Keratinocyte (primary cell): ENCODE results near the gene UNC79. TPM values are rescaled to one million over a fixed set of nuclear protein-coding genes. Genes with fewer than 3 reads are reported as not detected.

Source experiments
- DNase-seq: peaks from one replicate; pipeline ENCODE4 v3.0.0-alpha.2; 2011; ENCODE audit warnings: low read depth, missing footprints, low spot score
- FAIRE-seq: peaks from 2 replicates; lab custom pipeline; 2011; peaks lifted over from hg19 to GRCh38; lab: Jason Lieb, UNC
- H2AFZ ChIP-seq: 2 replicates; pipeline ENCODE4 v1.6.0; 2012; ENCODE audit warnings: low read length, control low read depth, inconsistent platforms; ENCODE audit not compliant: control insufficient read depth
- H3K27ac ChIP-seq: 2 replicates; pipeline ENCODE4 v1.5.1; 2011; ENCODE audit warnings: low read length; ENCODE audit not compliant: control insufficient read depth, insufficient read depth
- H3K27me3 ChIP-seq: 3 replicates; pipeline ENCODE4 v1.6.0; 2011; ENCODE audit warnings: low read length; ENCODE audit not compliant: control insufficient read depth, insufficient read depth; ENCODE audit errors: extremely low read depth
- H3K36me3 ChIP-seq, 2 experiments: 2 replicates in 1 of 2; 3 replicates in 1 of 2; pipeline ENCODE4 v1.5.1; 2011; ENCODE audit warnings: low read length in 2 of 2, mild to moderate bottlenecking in 1 of 2; ENCODE audit not compliant: control insufficient read depth in 2 of 2, insufficient read depth in 2 of 2; ENCODE audit errors: extremely low read depth in 1 of 2
- H3K4me1 ChIP-seq: 3 replicates; pipeline ENCODE4 v1.5.1; 2011; ENCODE audit warnings: low read length; ENCODE audit not compliant: control insufficient read depth, insufficient read depth; ENCODE audit errors: extremely low read depth
- H3K4me2 ChIP-seq: 3 replicates; pipeline ENCODE4 v1.6.0; 2011; ENCODE audit warnings: low read depth, low read length; ENCODE audit not compliant: control insufficient read depth, insufficient read depth; ENCODE audit errors: extremely low read depth
- H3K4me3 ChIP-seq, 3 experiments: fragments of 200-600 bp in 1 of 3; sonication (generic) in 1 of 3; 2 replicates in 2 of 3; 3 replicates in 1 of 3; pipeline ENCODE4 v1.5.1; 2011 to 2016; ENCODE audit warnings: low read length in 3 of 3, mild to moderate bottlenecking in 3 of 3, control low read depth in 2 of 3, inconsistent platforms in 1 of 3, low read depth in 1 of 3, mixed read lengths in 1 of 3, mixed run types in 1 of 3, moderate library complexity in 1 of 3; ENCODE audit not compliant: control insufficient read depth in 2 of 3, insufficient read depth in 2 of 3; ENCODE audit errors: extremely low read depth in 1 of 3
- H3K79me2 ChIP-seq: 2 replicates; pipeline ENCODE4 v1.6.0; 2012; ENCODE audit warnings: low read length; ENCODE audit not compliant: control insufficient read depth, insufficient read depth
- H3K9ac ChIP-seq: 3 replicates; pipeline ENCODE4 v1.6.0; 2011; ENCODE audit warnings: low read length; ENCODE audit not compliant: control insufficient read depth, insufficient read depth; ENCODE audit errors: extremely low read depth
- H3K9me1 ChIP-seq: 3 replicates; pipeline ENCODE4 v1.6.0; 2011; ENCODE audit warnings: low read length; ENCODE audit not compliant: control insufficient read depth, insufficient read depth; ENCODE audit errors: extremely low read depth
- H3K9me3 ChIP-seq: 2 replicates; pipeline ENCODE4 v1.5.1; 2012; ENCODE audit warnings: low read depth, low read length; ENCODE audit not compliant: control insufficient read depth
- H4K20me1 ChIP-seq: 3 replicates; pipeline ENCODE4 v1.6.0; 2011; ENCODE audit warnings: low read length; ENCODE audit not compliant: control insufficient read depth, insufficient read depth; ENCODE audit errors: extremely low read depth
- EZH2 ChIP-seq: IDR thresholded peaks from one replicate; pipeline ENCODE4 v1.6.1; 2012; ENCODE audit warnings: inconsistent platforms, mild to moderate bottlenecking, low read length, moderate library complexity
- dilution Hi-C: fragments of 300-500 bp; cut with MboI; formaldehyde crosslinking; loops from one replicate; pipeline ENCODE4 v1.7.0; 2020; ENCODE audit warnings: low sequenced_read_pairs; ENCODE audit not compliant: extremely low pct_ligation_motif_present
- polyA plus RNA-seq, 5 experiments: library from polyadenylated mRNA; depleted of rRNA in 3 of 5; stranded (reverse) in 3 of 5; stranded (forward) in 1 of 5; unstranded in 1 of 5; fragments of >200 nt; gene quantifications; 1 replicate in 1 of 5; 2 replicates in 3 of 5; 3 replicates in 1 of 5; pipeline versions ENCODE4 v1.2.1 to v1.2.3, GENCODE V29; 2011 to 2012; ENCODE audit warnings: missing spikeins in 2 of 5, low read depth in 1 of 5, low replicate concordance in 1 of 5
- TF ChIP-seq, protein P1 (sequence below), 3 experiments: IDR thresholded peaks in 1 of 3; conservative IDR thresholded peaks in 1 of 3; optimal IDR thresholded peaks in 1 of 3; 2 replicates in 2 of 3; 3 replicates in 1 of 3; pipeline versions ENCODE3 to v1.5.1; 2011; ENCODE audit warnings: low read length in 3 of 3, mild to moderate bottlenecking in 3 of 3, moderate library complexity in 2 of 3, control low read depth in 1 of 3, inconsistent platforms in 1 of 3; ENCODE audit not compliant: insufficient read depth in 2 of 3; ENCODE audit errors: extremely low read depth in 1 of 3

The UNC79 gene
- polyA plus RNA-seq, 1 donor (not counting 4 experiments of a cell fraction or from before 2014, with no cell fraction given), result 0.01 TPM

DNA sequence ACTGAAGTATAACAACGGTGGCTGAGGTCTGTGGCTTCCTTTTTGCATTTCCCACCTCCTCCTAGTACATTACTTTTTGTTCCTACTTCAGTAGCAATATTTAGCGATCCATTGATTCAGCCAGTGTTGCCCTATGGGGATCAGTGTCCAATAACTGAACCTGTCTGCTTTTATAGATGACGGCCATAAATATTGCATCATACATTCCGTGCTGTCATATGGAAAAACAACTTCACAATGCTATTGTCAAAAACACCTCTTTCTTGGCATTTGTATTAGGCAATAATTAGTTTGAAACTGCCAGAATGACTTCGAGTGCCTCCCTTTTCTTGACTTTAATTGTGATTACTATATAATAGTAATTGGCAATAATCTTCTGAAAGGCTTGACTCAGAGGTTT, 208.1 kb downstream of the UNC79 start:
- Histone ChIP-seq H3K9me3 (no peaks in the 10 kb centered on the region), H3K4me1 (no peaks in the 10 kb centered on the region), H3K27ac (no peak overlapping the region), H3K36me3 (no peaks in the 10 kb centered on the region), H3K9me1 (no peaks in the 10 kb centered on the region), H4K20me1 (no peaks in the 10 kb centered on the region), H3K4me2 (no peak overlapping the region), H2AFZ (no peak overlapping the region), H3K27me3 (no peaks in the 10 kb centered on the region), H3K79me2 (no peaks in the 10 kb centered on the region), H3K9ac (no peak overlapping the region), H3K4me3 (no peak overlapping the region)
- FAIRE-seq, result no peak
- TF ChIP-seq, protein P1, sequence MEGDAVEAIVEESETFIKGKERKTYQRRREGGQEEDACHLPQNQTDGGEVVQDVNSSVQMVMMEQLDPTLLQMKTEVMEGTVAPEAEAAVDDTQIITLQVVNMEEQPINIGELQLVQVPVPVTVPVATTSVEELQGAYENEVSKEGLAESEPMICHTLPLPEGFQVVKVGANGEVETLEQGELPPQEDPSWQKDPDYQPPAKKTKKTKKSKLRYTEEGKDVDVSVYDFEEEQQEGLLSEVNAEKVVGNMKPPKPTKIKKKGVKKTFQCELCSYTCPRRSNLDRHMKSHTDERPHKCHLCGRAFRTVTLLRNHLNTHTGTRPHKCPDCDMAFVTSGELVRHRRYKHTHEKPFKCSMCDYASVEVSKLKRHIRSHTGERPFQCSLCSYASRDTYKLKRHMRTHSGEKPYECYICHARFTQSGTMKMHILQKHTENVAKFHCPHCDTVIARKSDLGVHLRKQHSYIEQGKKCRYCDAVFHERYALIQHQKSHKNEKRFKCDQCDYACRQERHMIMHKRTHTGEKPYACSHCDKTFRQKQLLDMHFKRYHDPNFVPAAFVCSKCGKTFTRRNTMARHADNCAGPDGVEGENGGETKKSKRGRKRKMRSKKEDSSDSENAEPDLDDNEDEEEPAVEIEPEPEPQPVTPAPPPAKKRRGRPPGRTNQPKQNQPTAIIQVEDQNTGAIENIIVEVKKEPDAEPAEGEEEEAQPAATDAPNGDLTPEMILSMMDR (optimal IDR thresholded peaks at IDR 0.05 in 1 of 3, IDR thresholded peaks at IDR 0.05 in 1 of 3, conservative IDR thresholded peaks at IDR 0.05 in 1 of 3; ENCODE audit: extremely low read depth in 1 of 3, insufficient read depth in 2 of 3, low read length in 3 of 3), result no peak
- no peak for TF ChIP-seq EZH2
- dilution Hi-C loops, result no loop called here
- no peak for DNase-seq

DNA sequence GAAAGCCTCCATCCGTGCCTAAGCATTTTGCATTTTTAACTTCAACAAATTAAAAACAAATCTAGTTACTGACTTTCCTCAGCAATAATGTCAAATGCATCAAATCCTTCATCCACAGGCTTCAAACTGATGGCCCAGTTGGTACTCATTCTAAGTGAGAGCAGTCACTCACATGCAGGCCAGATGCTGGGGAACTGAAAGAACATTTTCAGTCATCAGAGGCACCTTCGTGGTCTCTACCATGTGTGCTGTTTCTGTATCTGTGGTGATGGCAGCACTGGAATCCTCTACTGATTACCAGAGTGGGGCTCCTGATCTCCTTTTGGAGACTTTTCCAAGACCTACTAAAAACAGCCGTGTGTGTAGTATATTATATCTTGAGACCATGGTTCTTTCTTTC, 212.4 kb downstream of the UNC79 start:
- no peak overlapping the region for H3K9ac ChIP-seq
- H3K4me1 ChIP-seq, result no peaks in the 10 kb centered on the region
- H3K27me3 ChIP-seq, result no peaks in the 10 kb centered on the region
- no peaks in the 10 kb centered on the region for H3K9me1 ChIP-seq
- H2AFZ ChIP-seq, result no peak overlapping the region
- H4K20me1 ChIP-seq, result no peaks in the 10 kb centered on the region
- H3K4me3 ChIP-seq, result no peak overlapping the region
- DNase-seq (no peak), FAIRE-seq (no peak)
- TF ChIP-seq, protein P1 (optimal IDR thresholded peaks at IDR 0.05 in 1 of 3, IDR thresholded peaks at IDR 0.05 in 1 of 3, conservative IDR thresholded peaks at IDR 0.05 in 1 of 3; ENCODE audit: extremely low read depth in 1 of 3, insufficient read depth in 2 of 3, low read length in 3 of 3), result no peak
- no peak for TF ChIP-seq EZH2
- no peaks in the 10 kb centered on the region for H3K79me2 ChIP-seq
- dilution Hi-C loops, result no loop called here
- H3K4me2 ChIP-seq, result no peak overlapping the region
- H3K27ac ChIP-seq, result no peak overlapping the region
- H3K36me3 ChIP-seq, result no peaks in the 10 kb centered on the region
- no peaks in the 10 kb centered on the region for H3K9me3 ChIP-seq
